GM12892 (cell line): ENCODE data around the gene SHLD1. TPM values are rescaled to one million over a fixed set of nuclear protein-coding genes. Genes with fewer than 3 reads are reported as not detected.
A peak's percentile ranks its signal among the peaks of the same experiment; 100 is the strongest.
"Not testable (repeated sequence)": the region's sequence is repeated elsewhere in the genome, so short reads cannot be mapped to it uniquely, and the experiment has no call there.

Experiments
- DNase-seq: peaks from one replicate; pipeline ENCODE4 v3.0.0; 2011; ENCODE audit not compliant: insufficient read length
- FAIRE-seq: peaks from 2 replicates; lab custom pipeline; 2011; peaks lifted over from hg19 to GRCh38; lab: Jason Lieb, UNC
- POLR2A ChIP-seq: IDR thresholded peaks from 2 replicates; pipeline ENCODE4 v1.6.1; 2011; ENCODE audit warnings: low read depth, low read length, control low read depth
- POLR2AphosphoS5 ChIP-seq: IDR thresholded peaks from 2 replicates; pipeline ENCODE4 v1.6.1; 2011; ENCODE audit warnings: low read depth, low read length, control low read depth
- TAF1 ChIP-seq: IDR thresholded peaks from 2 replicates; pipeline ENCODE4 v1.6.1; 2011; ENCODE audit warnings: low read depth, mild to moderate bottlenecking, control low read depth, low read length, borderline replicate concordance
- polyA plus RNA-seq: library from polyadenylated mRNA; unstranded; fragments of >200 nt; gene quantifications from one replicate; pipeline ENCODE4 v1.2.1, GENCODE V29; 2012; ENCODE audit warnings: missing spikeins, inconsistent platforms; ENCODE audit not compliant: missing spikeins

The SHLD1 gene
- 16.6 TPM for polyA plus RNA-seq

- DNase-seq (peak; percentile 65), FAIRE-seq (peak; percentile 95)
- TF ChIP-seq POLR2A: peak; percentile 78
- peak; percentile 67; the same call in 1 of the 2 replicates for TF ChIP-seq POLR2AphosphoS5
- peak; percentile 88 for TF ChIP-seq TAF1
Measured at GRCh38 chr20:5749952-5750779, at the start of gene SHLD1. SHLD1 (plus strand) TSS chr20:5750401; CDS start chr20:5772866, 22,465 bp downstream.

GRCh38 chr20:5702339-5702738, 47.9 kb upstream of the SHLD1 start:
- FAIRE-seq, DNase-seq: not testable (repeated sequence)

GRCh38 chr20:5703681-5704101, 46.5 kb upstream of the SHLD1 start:
- no peak for FAIRE-seq
- no peak for DNase-seq

GRCh38 chr20:5705827-5706226, 44.4 kb upstream of the SHLD1 start:
- FAIRE-seq (no peak), DNase-seq (no peak)
- TF ChIP-seq POLR2A (no peak), TAF1 (no peak), POLR2AphosphoS5 (no peak)

More at GRCh38 chr20:5703681-5704101, 46.5 kb upstream of the SHLD1 start:
- TF ChIP-seq POLR2A: no peak
- no peak for TF ChIP-seq POLR2AphosphoS5
- TF ChIP-seq TAF1: no peak

GRCh38 chr20:5706797-5707196, 43.4 kb upstream of the SHLD1 start:
- DNase-seq: no peak
- no peak for FAIRE-seq
- no peak for TF ChIP-seq POLR2AphosphoS5
- no peak for TF ChIP-seq TAF1
- no peak for TF ChIP-seq POLR2A

- no peak for TF ChIP-seq POLR2A
- no peak for TF ChIP-seq POLR2AphosphoS5
- no peak for TF ChIP-seq TAF1
- no peak for FAIRE-seq
- no peak for DNase-seq
Measured at GRCh38 chr20:5710551-5710950, 39.6 kb upstream of the SHLD1 start.

- peak; percentile 46 for FAIRE-seq
- no peak for DNase-seq
- TF ChIP-seq TAF1 (no peak), POLR2AphosphoS5 (no peak), POLR2A (no peak)
Measured at GRCh38 chr20:5714261-5715041, 35.8 kb upstream of the SHLD1 start.

- DNase-seq (no peak), FAIRE-seq (no peak)
- TF ChIP-seq TAF1 (no peak), POLR2AphosphoS5 (no peak)
Measured at GRCh38 chr20:5715071-5715841, 34.9 kb upstream of the SHLD1 start.

GRCh38 chr20:5716953-5717352, 33.2 kb upstream of the SHLD1 start:
- TF ChIP-seq POLR2A (no peak), TAF1 (no peak), POLR2AphosphoS5 (no peak)
- DNase-seq (no peak), FAIRE-seq (no peak)

GRCh38 chr20:5718896-5719595, 31.2 kb upstream of the SHLD1 start:
- no peak for TF ChIP-seq POLR2AphosphoS5
- no peak for TF ChIP-seq POLR2A
- TF ChIP-seq TAF1: no peak
- FAIRE-seq: no peak
- no peak for DNase-seq

GRCh38 chr20:5719861-5720403, 30.3 kb upstream of the SHLD1 start:
- DNase-seq (no peak), FAIRE-seq (no peak)
- TF ChIP-seq POLR2AphosphoS5: no peak
- no peak for TF ChIP-seq POLR2A
- TF ChIP-seq TAF1: no peak
